Peyer's patch (tissue), 4 donors: ENCODE results near the gene ATP6V1F. TPM values are rescaled to one million over a fixed set of nuclear protein-coding genes. Genes with fewer than 3 reads are reported as not detected.

ENCODE experiments used
- DNase-seq, 3 donors: peaks; one replicate each; pipeline ENCODE4 v3.0.0-alpha.2; 2017 to 2019
- H3K27ac ChIP-seq, 4 donors: fragments of 200-600 bp; sonication (generic); one replicate each; pipeline ENCODE4 v1.5.1; 2016 to 2019
- H3K27me3 ChIP-seq, 2 donors: fragments of 200-600 bp; sonication (generic); one replicate each; pipeline ENCODE4 v1.5.1; 2019
- H3K36me3 ChIP-seq, 3 donors: fragments of 200-600 bp; sonication (generic); one replicate each; pipeline ENCODE4 v1.5.1; 2016 to 2019
- H3K4me1 ChIP-seq, 4 donors: fragments of 200-600 bp; sonication (generic); one replicate each; pipeline ENCODE4 v1.5.1; 2016 to 2019
- H3K4me3 ChIP-seq, 4 donors: fragments of 200-600 bp; sonication (generic); 1 replicate in 3 of 4; 2 replicates in 1 of 4; pipeline ENCODE4 v1.5.1; 2016 to 2019; ENCODE audit warnings: mild to moderate bottlenecking in 1 of 4
- H3K9me3 ChIP-seq, 4 donors: fragments of 200-600 bp; sonication (generic); one replicate each; pipeline ENCODE4 v1.5.1; 2016 to 2019; ENCODE audit warnings: mild to moderate bottlenecking in 1 of 4
- POLR2A ChIP-seq, 2 donors: fragments of 450-650 bp; IDR thresholded peaks; one replicate each; pipeline ENCODE4 v1.5.1; 2017; ENCODE audit warnings: antibody characterized with exemption in 2 of 2, mild to moderate bottlenecking in 2 of 2, moderate library complexity in 2 of 2
- total RNA-seq, 4 donors: library from RNA; depleted of rRNA; stranded (reverse); fragments of >200 nt; gene quantifications; one replicate each; pipeline ENCODE4 v1.1.0, GENCODE V29; 2016
- TF ChIP-seq, protein P1 (sequence below), 6 experiments: fragments of 450-650 bp in 4 of 6; fragments of 200-600 bp in 2 of 6; sonication (generic) in 1 of 6; IDR thresholded peaks; one replicate each; pipeline ENCODE4 v1.5.1; 2017 to 2019; ENCODE audit warnings: antibody characterized with exemption in 6 of 6, mild to moderate bottlenecking in 3 of 6, moderate library complexity in 1 of 6

ATP6V1F gene, protein sequence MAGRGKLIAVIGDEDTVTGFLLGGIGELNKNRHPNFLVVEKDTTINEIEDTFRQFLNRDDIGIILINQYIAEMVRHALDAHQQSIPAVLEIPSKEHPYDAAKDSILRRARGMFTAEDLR
- total RNA-seq = 10 to 100 TPM; 71.3 to 88.3 (median 84.6) TPM

GRCh38 chr7:128862571-128863432 lies at the start of gene ATP6V1F:
Gene ATP6V1F, plus strand, starts transcription at chr7:128862856. Its CDS starts 49 bp downstream, at chr7:128862905.
- Histone ChIP-seq H3K9me3 (no peaks in the 10 kb centered on the region), H3K27me3 (no peaks in the 10 kb centered on the region), H3K4me1 (peaks cover 0 to 24% (median 0%) of the 10 kb centered on the region in 4 donors), H3K27ac (peak within 1 kb of the TSS; percentile 69 to 87 (median 80)), H3K4me3 (peak within 1 kb of the TSS; percentile 50 to 88 (median 82)), H3K36me3 (peaks cover 0 to 14% (median 0%) of the 10 kb centered on the region in 3 donors)
- DNase-seq = peak; percentile 95 to 99 (median 99)
- peak; percentile 71 to 85 for TF ChIP-seq POLR2A (IDR thresholded peaks at IDR 0.05)
- TF ChIP-seq, protein P1, sequence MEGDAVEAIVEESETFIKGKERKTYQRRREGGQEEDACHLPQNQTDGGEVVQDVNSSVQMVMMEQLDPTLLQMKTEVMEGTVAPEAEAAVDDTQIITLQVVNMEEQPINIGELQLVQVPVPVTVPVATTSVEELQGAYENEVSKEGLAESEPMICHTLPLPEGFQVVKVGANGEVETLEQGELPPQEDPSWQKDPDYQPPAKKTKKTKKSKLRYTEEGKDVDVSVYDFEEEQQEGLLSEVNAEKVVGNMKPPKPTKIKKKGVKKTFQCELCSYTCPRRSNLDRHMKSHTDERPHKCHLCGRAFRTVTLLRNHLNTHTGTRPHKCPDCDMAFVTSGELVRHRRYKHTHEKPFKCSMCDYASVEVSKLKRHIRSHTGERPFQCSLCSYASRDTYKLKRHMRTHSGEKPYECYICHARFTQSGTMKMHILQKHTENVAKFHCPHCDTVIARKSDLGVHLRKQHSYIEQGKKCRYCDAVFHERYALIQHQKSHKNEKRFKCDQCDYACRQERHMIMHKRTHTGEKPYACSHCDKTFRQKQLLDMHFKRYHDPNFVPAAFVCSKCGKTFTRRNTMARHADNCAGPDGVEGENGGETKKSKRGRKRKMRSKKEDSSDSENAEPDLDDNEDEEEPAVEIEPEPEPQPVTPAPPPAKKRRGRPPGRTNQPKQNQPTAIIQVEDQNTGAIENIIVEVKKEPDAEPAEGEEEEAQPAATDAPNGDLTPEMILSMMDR (IDR thresholded peaks at IDR 0.05) = peak in 3 of 6 experiments; percentile 26 to 36 (median 33)

DNA sequence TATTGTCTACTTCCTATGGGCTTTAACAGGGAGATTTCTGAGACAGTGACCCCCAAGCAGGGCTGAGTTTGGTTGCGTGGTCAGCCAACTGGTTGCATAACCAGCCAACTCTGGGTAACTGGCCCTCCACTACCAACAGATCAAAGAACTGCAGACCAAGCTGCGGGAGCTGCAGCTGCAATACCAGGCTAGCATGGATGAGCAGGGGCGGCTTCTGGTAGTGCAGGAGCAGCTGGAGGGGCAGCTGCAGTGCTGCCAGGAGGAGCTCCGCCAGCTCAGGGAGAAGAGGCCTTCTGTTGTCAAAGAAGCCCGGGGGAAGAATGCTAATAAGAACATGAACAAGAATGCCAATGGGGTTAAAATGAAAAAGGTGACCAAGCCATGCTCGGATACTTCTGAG lies 48.2 kb upstream of the ATP6V1F start:
- Histone ChIP-seq H3K27me3 (no peaks in the 10 kb centered on the region), H3K4me1 (no peaks in the 10 kb centered on the region), H3K4me3 (no peak overlapping the region), H3K36me3 (no peaks in the 10 kb centered on the region), H3K27ac (no peak overlapping the region), H3K9me3 (no peaks in the 10 kb centered on the region)
- DNase-seq = no peak
- no peak for TF ChIP-seq POLR2A (IDR thresholded peaks at IDR 0.05)
- TF ChIP-seq, protein P1 (IDR thresholded peaks at IDR 0.05) = no peak

DNA sequence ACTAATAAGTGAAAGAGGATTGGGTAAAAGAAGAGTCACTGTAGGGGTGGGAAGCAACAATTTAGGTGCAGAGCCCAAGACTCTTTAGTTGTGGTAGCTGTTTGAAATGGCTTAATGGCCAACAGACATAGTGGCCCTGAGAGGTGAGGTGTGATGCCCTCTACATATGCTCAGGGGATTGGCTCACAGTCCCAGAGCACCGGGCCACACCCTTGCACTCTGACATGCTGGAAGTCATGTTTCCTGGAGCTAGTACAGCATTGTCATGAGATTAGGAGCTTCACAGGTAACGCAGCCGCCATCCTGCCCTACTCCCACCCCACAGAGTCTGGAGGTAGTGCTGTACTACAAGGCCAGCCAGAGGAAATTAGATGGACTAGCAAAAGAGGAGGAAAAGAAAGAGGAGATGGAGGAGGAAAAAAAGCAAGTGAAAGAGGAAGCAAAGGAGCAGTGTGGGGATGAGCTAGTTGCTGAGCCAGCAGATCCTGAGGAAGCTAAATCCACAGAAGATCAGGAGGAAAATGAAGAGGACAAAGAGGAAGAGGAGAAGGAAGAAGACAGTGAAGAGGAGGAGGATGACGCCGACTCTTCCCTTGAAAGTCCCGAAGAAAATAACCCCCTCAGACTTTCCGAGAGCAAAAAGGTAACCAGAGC lies 47.2 kb upstream of the ATP6V1F start:
- Histone ChIP-seq H3K27me3 (no peaks in the 10 kb centered on the region), H3K9me3 (no peaks in the 10 kb centered on the region), H3K27ac (no peak overlapping the region), H3K4me3 (no peak overlapping the region), H3K36me3 (no peaks in the 10 kb centered on the region), H3K4me1 (no peaks in the 10 kb centered on the region)
- DNase-seq = no peak
- TF ChIP-seq, protein P1 (IDR thresholded peaks at IDR 0.05) = no peak
- TF ChIP-seq POLR2A (IDR thresholded peaks at IDR 0.05) = no peak

DNA sequence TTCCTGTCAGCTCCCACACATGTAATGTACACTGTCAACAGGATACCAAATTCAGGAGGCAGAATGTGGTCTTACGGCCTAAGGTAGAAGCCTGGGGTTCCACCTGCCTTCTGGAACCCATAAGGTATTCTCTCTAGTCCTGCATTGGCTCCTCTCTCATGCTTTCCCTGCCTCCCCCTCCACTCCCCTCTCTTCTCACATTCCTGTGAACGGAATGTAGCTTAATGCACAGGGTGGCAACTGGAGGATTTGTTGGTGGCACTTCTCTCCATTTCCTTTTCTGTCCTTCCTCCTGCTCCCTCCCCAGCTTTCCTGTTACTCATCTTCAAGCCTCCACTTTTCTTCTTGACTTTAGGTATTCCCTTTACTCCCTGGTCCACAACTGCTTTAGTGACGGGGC lies 44.0 kb upstream of the ATP6V1F start:
- no peak overlapping the region for H3K27ac ChIP-seq
- H3K9me3 ChIP-seq = no peaks in the 10 kb centered on the region
- DNase-seq = no peak
- no peaks in the 10 kb centered on the region for H3K4me1 ChIP-seq
- H3K36me3 ChIP-seq = no peaks in the 10 kb centered on the region
- H3K4me3 ChIP-seq = no peak overlapping the region
- no peak for TF ChIP-seq POLR2A (IDR thresholded peaks at IDR 0.05)
- TF ChIP-seq, protein P1 (IDR thresholded peaks at IDR 0.05) = no peak
- no peaks in the 10 kb centered on the region for H3K27me3 ChIP-seq

GRCh38 chr7:128821724-128822123 lies 40.9 kb upstream of the ATP6V1F start:
- no peak for TF ChIP-seq POLR2A (IDR thresholded peaks at IDR 0.05)
- TF ChIP-seq, protein P1 (IDR thresholded peaks at IDR 0.05) = no peak

More at GRCh38 chr7:128821724-128822123, 40.9 kb upstream of the ATP6V1F start:
- DNase-seq = no peak
- Histone ChIP-seq H3K27me3 (no peaks in the 10 kb centered on the region), H3K9me3 (no peaks in the 10 kb centered on the region), H3K4me3 (no peak overlapping the region), H3K36me3 (no peaks in the 10 kb centered on the region), H3K4me1 (no peaks in the 10 kb centered on the region), H3K27ac (no peak overlapping the region)
